K562 (cell line): ENCODE measurements around the gene ALG11. TPM values are rescaled to one million over a fixed set of nuclear protein-coding genes. Genes with fewer than 3 reads are reported as not detected.
A peak's percentile ranks its signal among the peaks of the same experiment; 100 is the strongest.

ENCODE experiments used
- ATF1 ChIP-seq, 2 experiments: fragments of 450-650 bp in 1 of 2; IDR thresholded peaks; 2 replicates each; pipeline ENCODE4 v1.6.1; 2016; ENCODE audit warnings: missing compliant biosample characterization in 1 of 2, missing genetic modification characterization in 1 of 2
- ATF7 ChIP-seq: fragments of 450-650 bp; IDR thresholded peaks from 2 replicates; pipeline ENCODE4 v1.7.1; 2014; ENCODE audit warnings: mild to moderate bottlenecking, moderate library complexity
- CREM ChIP-seq: IDR thresholded peaks from 2 replicates; pipeline ENCODE4 v1.6.1; 2014; ENCODE audit warnings: antibody characterized with exemption, low read depth
- DACH1 ChIP-seq: fragments of 450-650 bp; IDR thresholded peaks from 2 replicates; pipeline ENCODE4 v1.6.1; 2018; ENCODE audit not compliant: partially characterized antibody
- GABPA ChIP-seq: fragments of 200-800 bp; sonication (Bioruptor generic); conservative IDR thresholded peaks from 2 replicates; pipeline ENCODE4 v1.6.1; 2016; ENCODE audit warnings: low read depth, missing genetic modification characterization, missing compliant biosample characterization
- GMEB1 ChIP-seq: fragments of 250-450 bp; sonication (Bioruptor Pico); IDR thresholded peaks from 2 replicates; pipeline ENCODE4 v1.4.0; 2020; ENCODE audit warnings: mild to moderate bottlenecking
- HDAC1 ChIP-seq, 2 experiments: fragments of 450-650 bp; IDR thresholded peaks; 2 replicates each; pipeline ENCODE4 v1.6.1; 2016 to 2017; ENCODE audit warnings: inconsistent platforms in 1 of 2, mild to moderate bottlenecking in 1 of 2, moderate library complexity in 1 of 2
- ILF3 ChIP-seq: fragments of 450-650 bp; IDR thresholded peaks from 2 replicates; pipeline ENCODE4 v1.6.1; 2018; ENCODE audit warnings: antibody characterized with exemption, mild to moderate bottlenecking, moderate library complexity, borderline replicate concordance
- MYC ChIP-seq, 2 experiments: fragments of 250-450 bp in 1 of 2; sonication (Bioruptor Pico) in 1 of 2; IDR thresholded peaks; 2 replicates each; pipeline versions ENCODE4 v1.5.1 to v1.6.1; 2012 to 2021; ENCODE audit warnings: low read depth in 2 of 2, borderline replicate concordance in 1 of 2, improper control_type of control experiment in 1 of 2, low read length in 1 of 2, mild to moderate bottlenecking in 1 of 2, moderate library complexity in 1 of 2
- NCOA2 ChIP-seq, 2 experiments: fragments of 450-650 bp; IDR thresholded peaks; 2 replicates each; pipeline ENCODE4 v1.6.1; 2018; ENCODE audit warnings: mild to moderate bottlenecking in 2 of 2, moderate library complexity in 1 of 2; ENCODE audit not compliant: partially characterized antibody in 2 of 2
- PBX2 ChIP-seq, 2 experiments: IDR thresholded peaks in 1 of 2; conservative IDR thresholded peaks in 1 of 2; 2 replicates each; pipeline ENCODE4 v1.6.1; 2016; ENCODE audit warnings: low read depth in 2 of 2, mild to moderate bottlenecking in 1 of 2, missing compliant biosample characterization in 1 of 2, missing genetic modification characterization in 1 of 2, moderate library complexity in 1 of 2
- RB1 ChIP-seq: fragments of 450-650 bp; IDR thresholded peaks from 2 replicates; pipeline ENCODE4 v1.6.1; 2017; ENCODE audit warnings: low read depth, mild to moderate bottlenecking
- RBBP5 ChIP-seq: fragments of 200-600 bp; sonication (generic); IDR thresholded peaks from 2 replicates; pipeline ENCODE4 v1.6.1; 2012; ENCODE audit warnings: borderline replicate concordance, mild to moderate bottlenecking, low read length, control low read depth, inconsistent platforms; ENCODE audit not compliant: insufficient read depth, poor library complexity, severe bottlenecking
- SMAD2 ChIP-seq: fragments of 150-350 bp; IDR thresholded peaks from 2 replicates; pipeline ENCODE4 v1.6.1; 2014; ENCODE audit warnings: low read depth, mild to moderate bottlenecking, low read length
- SMC3 ChIP-seq: conservative IDR thresholded peaks from 2 replicates; pipeline ENCODE4 v1.6.1; 2011; ENCODE audit warnings: low read depth, low read length, improper control_type of control experiment; ENCODE audit not compliant: insufficient read depth
- SP2 ChIP-seq: IDR thresholded peaks from 2 replicates; pipeline ENCODE4 v1.6.1; 2011; ENCODE audit warnings: mild to moderate bottlenecking, low read depth, low read length, moderate library complexity; ENCODE audit not compliant: poor library complexity, severe bottlenecking; ENCODE audit errors: extremely low read depth
- TAF1 ChIP-seq: IDR thresholded peaks from 2 replicates; pipeline ENCODE4 v1.6.1; 2011; ENCODE audit warnings: mild to moderate bottlenecking, low read length, moderate library complexity; ENCODE audit not compliant: insufficient read depth, control insufficient read depth, severe bottlenecking; ENCODE audit errors: extremely low read depth
- ZEB2 ChIP-seq: fragments of 450-650 bp; IDR thresholded peaks from 2 replicates; pipeline ENCODE4 v1.6.1; 2016
- ZNF280A ChIP-seq: fragments of 450-650 bp; IDR thresholded peaks from 2 replicates; pipeline ENCODE4 v1.6.1; 2018; ENCODE audit warnings: mild to moderate bottlenecking, low read depth; ENCODE audit not compliant: partially characterized antibody
- ZNF316 ChIP-seq: fragments of 450-650 bp; IDR thresholded peaks from 2 replicates; pipeline ENCODE4 v1.6.1; 2016
- polyA plus RNA-seq, 8 experiments: library from polyadenylated mRNA; depleted of rRNA in 4 of 8; stranded (reverse) in 5 of 8; unstranded in 3 of 8; fragments of >200 nt; fragmentation: Nextera tagmentation in 2 of 8; fragmentation: Illumina TruSeq in 1 of 8; extraction: Ambion mirVana in 2 of 8; extraction: Trizol in 1 of 8; gene quantifications; 2 replicates each; pipeline versions ENCODE4 v1.2.1 to v1.2.3, GENCODE V29; 2011 to 2014; ENCODE audit warnings: inconsistent platforms in 1 of 8, missing spikeins in 1 of 8
- total RNA-seq, 7 experiments: library from RNA; depleted of rRNA in 6 of 7; stranded (reverse); fragments of >200 nt in 6 of 7; fragmentation: Illumina TruSeq in 2 of 7; extraction: Trizol in 2 of 7; gene quantifications; 2 replicates each; pipeline versions ENCODE4 v1.2.1 to v1.2.3, GENCODE V29; 2011 to 2021; ENCODE audit warnings: low replicate concordance in 1 of 7

The ALG11 gene
- total and polyA plus RNA-seq, 9 of the 15 experiments (the other 6 are each of a cell fraction or from before 2014, with no cell fraction given), result 7.3 to 19.2 (median 16.3) TPM

- TF ChIP-seq RB1 (0 out of 2 replicates have a peak, but pooled peaks have one; percentile 22), ATF1 (CRISPR knock-in tag; IDR thresholded peaks at IDR 0.05) (no peak), ATF1 (tag; IDR thresholded peaks at IDR 0.05) (peak; percentile 79), ILF3 (no peak), ZNF316 (no peak), SMAD2 (no peak), DACH1 (no peak), GABPA (peak; percentile 84), MYC (IDR thresholded peaks at IDR 0.05; ENCODE audit: low read depth, low read length) (peak; percentile 65), MYC (CRISPR knock-in tag; IDR thresholded peaks at IDR 0.05; ENCODE audit: borderline replicate concordance, low read depth) (no peak), SP2 (peak; percentile 70), ZEB2 (no peak), GMEB1 (CRISPR knock-in tag) (no peak), RBBP5 (peak; percentile 78), ATF7 (peak; percentile 31; the same call in 1 of the 2 replicates), PBX2 (CRISPR knock-in tag; IDR thresholded peaks at IDR 0.05; ENCODE audit: low read depth) (peak; percentile 86), PBX2 (tag; conservative IDR thresholded peaks at IDR 0.05; ENCODE audit: low read depth) (peak; percentile 93), CREM (peak; percentile 65; the same call in 1 of the 2 replicates), SMC3 (no peak), HDAC1 (IDR thresholded peaks at IDR 0.05) (peak in 1 of 2 experiments; percentile 50; a peak in 2 of 4 replicates), ZNF280A (no peak), TAF1 (peak; percentile 86), NCOA2 (IDR thresholded peaks at IDR 0.05; ENCODE audit: partially characterized antibody in 2 of 2) (no peak)
Measured at GRCh38 chr13:52011632-52012511, at the start of gene ALG11 (continued).
